HT1080 (cell line): Measurements from ENCODE around the gene SENP1. TPM values are rescaled to one million over a fixed set of nuclear protein-coding genes. Genes with fewer than 3 reads are reported as not detected.

ENCODE experiments used
- DNase-seq: peaks from one replicate; pipeline ENCODE4 v3.0.0-alpha.2; 2015; ENCODE audit warnings: low read depth
- total RNA-seq: library from RNA; depleted of rRNA; stranded (reverse); fragments of >200 nt; shearing (Covaris generic); gene quantifications from 2 replicates; pipeline ENCODE4 v1.2.3, GENCODE V29; 2014

SENP1 gene
- total RNA-seq, 1 experiment from 2014 or later: 27.5 TPM

GRCh38 chr12:48019639-48020265 is 86.1 kb downstream of the SENP1 start:
- DNase-seq: no peak

DNA sequence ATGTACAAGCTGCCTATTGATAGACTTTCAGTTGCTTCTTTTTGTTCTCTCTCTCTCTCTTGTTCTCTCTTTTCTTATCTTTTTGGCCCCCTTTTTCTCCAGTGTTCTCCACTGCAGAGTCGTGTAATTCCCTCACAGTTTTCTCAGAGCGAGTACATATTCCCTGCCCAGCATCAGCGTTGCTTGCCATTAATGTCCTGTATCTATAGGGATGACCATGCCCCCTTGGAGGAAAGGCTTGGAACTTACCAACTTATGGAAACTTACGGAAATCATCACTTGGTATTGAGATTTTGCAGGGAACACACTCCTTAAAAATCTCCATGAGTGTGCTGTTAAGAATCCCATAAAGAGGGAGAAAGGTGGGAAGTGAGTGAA is 87.3 kb downstream of the SENP1 start:
- DNase-seq: no peak

DNA sequence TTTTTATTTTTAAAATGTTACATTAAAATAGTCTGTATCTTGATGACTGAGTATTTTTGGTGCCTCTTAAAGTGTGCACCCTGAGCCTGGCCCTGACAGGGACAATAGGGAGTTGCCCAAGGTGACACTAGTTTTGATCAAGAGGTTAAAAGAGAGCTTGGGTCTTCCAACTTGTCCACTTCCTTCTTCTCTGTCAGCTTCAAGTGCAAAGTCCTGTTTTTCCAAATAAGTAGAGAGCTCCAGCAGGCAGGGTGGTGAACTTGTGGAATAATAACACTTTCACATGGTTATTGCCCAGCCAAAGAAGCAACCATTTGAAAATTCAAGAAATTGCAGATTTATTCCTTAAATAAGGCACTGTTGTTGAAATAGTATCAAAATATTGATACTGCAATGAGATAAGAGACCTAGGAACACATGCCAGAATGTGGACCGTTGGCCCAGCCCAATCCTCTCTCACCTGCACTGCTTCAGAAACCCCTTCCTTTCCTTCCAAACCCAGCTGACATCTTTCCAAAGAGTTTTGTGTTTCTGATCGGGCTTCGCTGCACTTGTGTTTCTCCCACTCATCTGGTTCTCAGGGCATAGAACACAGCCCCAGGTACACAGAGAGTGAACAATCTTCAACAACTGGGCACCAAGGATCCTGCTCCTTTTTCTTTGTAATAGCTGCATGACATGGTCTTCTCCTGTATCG is 87.8 kb downstream of the SENP1 start:
- DNase-seq: no peak

GRCh38 chr12:48017496-48017895 is 88.4 kb downstream of the SENP1 start:
- DNase-seq: no peak

- no peak for DNase-seq
These were observed 89.4 kb downstream of the SENP1 start for GRCh38 chr12:48016373-48017020.

- DNase-seq: no peak
These were observed 89.9 kb downstream of the SENP1 start for GRCh38 chr12:48015954-48016353.

GRCh38 chr12:48015129-48015528 is 90.8 kb downstream of the SENP1 start:
- no peak for DNase-seq

DNA sequence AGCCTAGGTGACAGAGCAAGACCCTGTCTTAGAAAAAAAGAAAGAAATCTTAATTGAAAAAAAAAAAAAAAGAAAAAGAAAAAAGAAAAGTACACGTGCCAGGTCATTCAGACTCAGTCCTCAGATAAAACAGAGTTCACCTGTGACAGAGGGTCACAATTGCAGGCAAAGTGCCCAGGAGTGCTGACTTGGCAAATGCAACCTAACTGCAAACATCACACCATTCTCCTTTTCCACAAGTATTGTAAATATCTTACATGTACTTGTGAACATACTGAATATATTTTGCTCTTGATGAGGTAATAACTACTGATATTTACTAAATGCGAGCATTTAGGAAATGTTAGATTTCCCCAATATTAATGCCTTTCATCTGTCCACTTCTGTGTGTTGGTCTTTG is 92.6 kb downstream of the SENP1 start:
- no peak for DNase-seq

DNA sequence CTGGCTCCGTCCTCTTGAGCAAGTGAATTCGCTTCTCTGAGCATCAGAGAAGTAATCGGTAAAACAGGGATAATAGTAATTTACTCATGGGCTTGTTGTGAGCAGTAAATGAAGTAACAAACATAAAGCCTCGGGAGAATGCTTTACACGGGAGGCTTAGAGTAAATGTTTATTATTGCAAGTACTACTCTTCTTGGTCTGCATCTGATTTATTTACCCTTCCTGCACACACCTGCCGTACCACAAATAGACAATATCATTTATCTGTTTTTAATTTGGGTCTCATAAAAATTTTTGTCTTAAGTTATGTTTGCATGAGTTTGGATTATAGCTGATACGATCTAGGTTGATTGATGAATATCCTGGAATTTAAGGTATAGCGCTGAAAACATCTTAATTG is 93.8 kb downstream of the SENP1 start:
- no peak for DNase-seq

- no peak for DNase-seq
These were observed 95.4 kb downstream of the SENP1 start for GRCh38 chr12:48010366-48010970.

DNA sequence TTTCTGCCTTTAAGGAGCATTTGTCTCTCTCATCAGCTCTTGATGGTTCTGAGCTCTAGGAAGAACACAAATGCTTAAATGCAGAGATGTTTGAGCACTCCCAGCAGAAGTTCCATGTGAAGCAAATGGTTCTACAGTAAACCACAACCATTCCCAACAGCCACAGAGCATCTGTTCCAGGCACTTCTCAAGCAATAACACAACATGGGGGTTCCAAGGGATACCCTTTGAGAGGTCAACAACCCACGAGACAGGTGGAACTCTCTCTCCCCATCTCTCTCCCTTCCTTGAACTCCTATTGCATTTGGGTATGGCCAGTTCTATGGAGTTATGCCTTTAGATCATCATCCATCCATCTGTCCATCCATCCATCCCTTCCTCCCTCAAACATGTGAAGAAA is 96.4 kb downstream of the SENP1 start:
- DNase-seq: no peak

- no peak for DNase-seq
These were observed 96.9 kb downstream of the SENP1 start for GRCh38 chr12:48008950-48009349.

DNA sequence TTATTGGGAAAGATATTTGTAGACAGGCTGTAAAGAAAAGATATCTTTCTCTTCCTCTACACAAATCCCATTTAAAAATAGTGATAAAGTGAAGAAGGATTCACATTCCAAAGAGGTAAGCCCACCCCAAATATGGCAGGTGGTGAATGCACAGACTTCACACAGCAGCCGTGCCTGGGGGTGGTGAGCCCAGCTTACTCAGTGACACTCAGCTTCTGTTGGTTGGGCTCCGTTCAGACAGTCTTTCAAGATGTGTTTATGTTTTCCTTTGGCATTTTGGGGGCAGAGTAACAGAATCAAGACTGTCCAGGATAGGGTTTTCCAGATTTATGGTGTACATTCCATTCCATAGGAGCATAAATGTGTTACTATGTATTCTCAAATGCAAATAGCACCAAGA is 97.5 kb downstream of the SENP1 start:
- no peak for DNase-seq

DNA sequence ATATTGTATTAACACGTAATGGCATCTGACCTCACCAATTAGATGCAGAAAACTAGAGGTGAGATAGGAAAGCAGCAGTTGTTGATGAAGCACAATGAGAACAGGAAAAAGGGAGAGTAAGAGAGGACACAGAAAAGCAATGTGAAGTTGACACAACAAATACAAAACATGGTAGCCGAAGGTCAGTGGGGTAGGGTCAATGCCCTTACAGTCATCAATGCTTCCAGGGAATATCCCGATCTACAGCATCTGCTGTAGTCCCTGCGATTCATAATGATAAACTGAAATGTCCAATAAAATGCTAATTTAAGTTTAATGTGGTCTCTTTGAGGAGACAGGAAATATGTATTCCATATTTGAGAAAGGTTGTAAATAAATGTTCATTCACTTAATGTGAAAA is 98.7 kb downstream of the SENP1 start:
- no peak for DNase-seq

DNA sequence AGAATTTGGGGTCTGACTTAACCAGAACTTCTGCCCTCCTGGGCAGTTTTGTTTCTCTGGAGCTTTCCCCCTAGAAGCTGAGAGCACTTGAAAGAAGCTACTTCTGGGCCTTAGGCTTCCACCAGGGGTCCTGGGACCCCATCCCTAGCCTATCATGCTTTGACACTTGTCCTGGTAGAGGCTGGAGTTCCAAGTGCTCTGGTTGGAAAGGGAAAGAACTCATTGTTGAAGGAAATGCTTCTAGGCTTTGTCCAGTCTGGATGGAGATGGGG is 100.2 kb downstream of the SENP1 start:
- DNase-seq: no peak

DNA sequence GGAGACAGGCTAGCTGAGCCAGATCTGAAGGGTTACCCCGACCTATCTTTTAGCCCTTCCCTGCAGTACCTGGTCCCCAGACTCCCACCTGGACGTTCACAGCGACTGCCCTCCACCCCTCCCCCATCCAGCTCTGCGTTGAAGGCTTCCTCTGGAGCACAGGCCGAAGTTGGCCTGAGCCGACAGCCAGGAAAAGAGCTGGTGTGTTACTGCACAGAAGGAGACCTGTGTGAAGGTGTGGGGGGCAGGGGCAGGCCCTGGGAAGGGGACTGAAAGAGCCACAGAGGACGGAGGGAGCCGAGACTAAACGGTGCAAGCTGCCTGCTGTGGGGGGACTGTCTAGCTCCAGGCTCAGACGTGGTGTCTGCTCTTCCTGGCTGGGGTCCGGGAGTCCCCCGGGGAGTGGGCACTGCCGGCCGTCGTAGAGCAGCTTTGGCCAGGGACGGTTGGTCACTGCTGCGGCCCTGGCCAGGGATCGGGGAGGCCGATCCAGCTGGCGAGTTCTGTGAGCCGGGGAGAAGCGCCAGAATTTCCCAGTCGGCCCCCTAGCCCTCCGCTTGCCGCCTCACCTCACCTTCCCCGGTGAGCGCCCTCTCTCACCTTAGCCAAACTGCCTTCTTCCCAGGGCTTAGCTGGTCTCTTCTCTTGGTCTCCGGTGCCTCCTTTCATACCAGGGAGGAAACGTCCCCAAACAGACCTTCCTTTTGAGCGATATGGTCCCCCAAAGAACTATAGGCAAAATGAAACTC is 100.7 kb downstream of the SENP1 start:
- no peak for DNase-seq

DNA sequence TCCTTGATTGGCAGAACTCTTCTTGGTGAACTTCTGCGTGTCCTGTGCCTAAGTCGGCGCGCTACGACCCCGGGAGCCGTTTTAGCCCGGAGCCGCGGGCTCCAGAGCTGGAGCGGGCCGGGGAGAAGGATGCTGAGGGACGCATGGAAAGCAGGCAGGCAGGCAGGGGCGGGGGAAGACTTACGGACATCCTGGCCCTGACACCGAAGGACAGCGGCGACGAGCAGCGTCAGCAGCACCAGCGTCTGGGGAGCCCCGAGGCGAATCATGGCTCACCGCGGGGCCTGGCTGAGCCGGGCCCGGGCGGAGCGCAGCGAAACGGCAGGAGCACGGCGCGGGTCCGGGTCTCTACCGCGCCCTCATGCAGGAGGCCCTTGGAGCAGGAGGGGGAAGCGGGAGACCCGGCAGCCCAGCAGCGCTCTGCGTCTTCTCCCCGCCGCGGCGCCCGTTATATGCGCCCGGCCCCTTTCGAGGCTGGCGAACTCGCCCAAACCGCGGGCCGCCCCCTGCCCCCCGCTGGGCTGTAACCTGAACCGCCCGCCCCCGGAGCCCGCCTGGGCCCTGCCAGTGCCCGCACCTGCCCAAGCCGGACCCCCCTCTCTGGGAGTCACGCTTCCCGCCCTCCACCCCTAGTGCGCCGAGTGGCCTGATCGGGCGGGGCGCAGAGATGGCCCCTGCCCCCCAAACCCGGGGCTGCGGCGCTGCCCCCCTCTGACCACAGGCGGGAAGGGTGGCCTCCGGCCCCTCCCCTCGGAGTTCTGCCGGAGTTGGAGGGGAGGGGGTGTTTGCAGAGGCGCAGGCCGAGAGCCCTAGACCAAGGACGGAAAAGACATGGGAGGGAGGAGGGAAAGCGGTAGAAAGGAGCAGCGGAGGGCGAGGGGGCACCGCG is 101.6 kb downstream of the SENP1 start, which contains the start of gene COL2A1:
TSS of gene COL2A1 (minus strand) at position 424 of the 889 bp plus-strand sequence. CDS start at position 269, 155 bp downstream.
- no peak for DNase-seq

- no peak for DNase-seq
These were observed 102.4 kb downstream of the SENP1 start for GRCh38 chr12:48003226-48004052.

GRCh38 chr12:48002773-48003218 is 103.1 kb downstream of the SENP1 start:
- DNase-seq: no peak

GRCh38 chr12:48002414-48002730 is 103.5 kb downstream of the SENP1 start:
- no peak for DNase-seq
